HG02981 (cell line): Measurements from ENCODE around the gene CAMKMT.

Source experiments
- ATAC-seq: cut with Tn5 transposase; IDR thresholded peaks from one replicate; pipeline ENCODE4 v1.9.1; 2021; ENCODE audit warnings: mild to moderate bottlenecking, moderate library complexity; ENCODE audit not compliant: unreplicated experiment

CAMKMT gene

DNA sequence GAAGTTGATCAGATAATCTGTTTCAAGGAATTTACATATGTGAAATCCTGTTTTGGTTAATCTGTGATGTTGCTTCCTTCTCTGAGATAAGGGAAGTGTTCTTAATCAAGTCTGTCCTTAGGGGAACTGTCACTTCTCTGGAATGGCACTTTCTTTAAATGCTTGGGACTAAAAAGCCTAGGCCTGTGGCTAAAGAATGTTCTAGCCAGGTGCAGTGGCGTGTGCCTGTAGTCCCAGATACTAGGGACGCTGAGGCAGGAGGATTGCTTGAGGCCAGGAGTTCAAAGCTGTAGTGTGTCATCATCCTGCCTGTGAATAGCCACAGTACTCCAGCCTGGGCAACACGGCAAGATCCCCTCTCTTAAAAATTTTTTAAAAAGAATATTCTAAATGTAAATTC is 362.2 kb downstream of the CAMKMT start:
- ATAC-seq: no peak

GRCh38 chr2:44730593-44730992 is 368.8 kb downstream of the CAMKMT start:
- no peak for ATAC-seq

- peak; percentile 95 for ATAC-seq
Observed at GRCh38 chr2:44731505-44731904, 369.8 kb downstream of the CAMKMT start.

DNA sequence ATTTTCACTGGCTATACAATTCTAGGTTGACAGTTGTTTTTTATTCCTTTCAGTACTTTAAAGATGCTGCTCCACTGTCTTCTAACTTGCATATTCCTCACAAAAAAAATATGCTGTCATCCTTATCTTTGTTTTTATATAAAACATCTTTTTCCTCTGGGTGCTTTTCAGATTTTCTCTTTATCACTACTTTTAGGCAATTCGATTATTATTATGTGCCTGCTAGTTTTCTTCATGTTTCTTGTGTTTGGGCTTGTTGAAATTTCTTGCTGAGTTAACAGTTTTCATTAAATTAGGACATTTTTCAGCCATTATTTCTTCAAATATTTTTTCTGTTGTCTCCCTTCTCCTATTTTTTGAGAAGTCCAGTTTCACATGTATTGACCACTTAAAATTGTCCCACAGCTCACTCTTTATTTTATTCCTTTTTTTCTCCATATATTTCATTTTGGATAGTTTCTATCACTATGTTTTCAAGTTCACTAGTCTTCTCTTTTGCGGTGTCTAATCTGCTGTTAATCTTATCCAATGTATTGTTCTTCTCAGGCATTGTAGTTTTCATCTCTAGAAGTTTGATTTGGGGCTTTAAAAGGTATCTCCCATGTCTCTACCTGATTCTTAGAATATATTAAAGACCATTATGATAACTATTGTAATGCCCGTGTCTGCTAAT is 374.7 kb downstream of the CAMKMT start:
- no peak for ATAC-seq

DNA sequence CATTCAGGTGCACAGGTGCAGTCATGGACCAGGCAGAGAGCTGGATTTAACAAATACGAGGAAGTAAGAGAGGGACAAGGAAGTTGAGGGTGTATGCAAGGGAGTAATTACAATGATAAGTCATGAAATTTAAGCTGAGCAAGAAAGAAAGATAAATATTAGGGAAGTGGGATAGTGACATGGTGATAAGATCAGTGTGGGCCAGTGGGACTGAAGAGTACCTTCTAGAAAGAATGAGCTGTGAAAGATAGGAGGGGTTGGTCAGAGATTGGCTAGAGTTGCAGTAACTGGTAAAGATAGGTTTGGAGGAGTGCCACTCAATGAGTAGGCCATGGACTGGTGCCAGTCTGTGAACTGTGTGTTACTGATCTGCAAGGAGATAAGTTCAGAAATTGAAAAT is 378.9 kb downstream of the CAMKMT start:
- no peak for ATAC-seq

GRCh38 chr2:44741507-44741906 is 379.8 kb downstream of the CAMKMT start:
- ATAC-seq: no peak

DNA sequence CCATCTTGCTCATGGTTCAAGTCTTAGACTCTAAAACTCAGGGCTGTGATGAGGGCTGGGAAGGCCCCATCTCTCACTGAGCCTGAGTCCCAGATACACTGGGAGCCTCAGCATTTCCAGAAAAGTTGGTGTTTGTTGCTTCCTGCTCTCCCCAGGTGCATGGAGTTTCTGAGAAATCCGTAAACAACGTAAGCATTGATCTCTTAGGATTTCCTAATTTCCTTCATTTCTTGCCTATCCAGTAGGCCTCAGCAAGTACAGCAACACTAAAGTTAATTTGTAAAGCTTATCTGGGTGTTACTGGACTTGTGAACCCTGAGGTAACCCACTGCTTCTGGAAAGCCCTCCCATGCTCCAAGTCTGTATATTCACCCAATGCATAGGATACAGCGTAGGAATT is 380.3 kb downstream of the CAMKMT start:
- no peak for ATAC-seq

- no peak for ATAC-seq
Observed at GRCh38 chr2:44743473-44743872, 381.7 kb downstream of the CAMKMT start.

GRCh38 chr2:44744961-44745892 is 383.5 kb downstream of the CAMKMT start:
- no peak for ATAC-seq

DNA sequence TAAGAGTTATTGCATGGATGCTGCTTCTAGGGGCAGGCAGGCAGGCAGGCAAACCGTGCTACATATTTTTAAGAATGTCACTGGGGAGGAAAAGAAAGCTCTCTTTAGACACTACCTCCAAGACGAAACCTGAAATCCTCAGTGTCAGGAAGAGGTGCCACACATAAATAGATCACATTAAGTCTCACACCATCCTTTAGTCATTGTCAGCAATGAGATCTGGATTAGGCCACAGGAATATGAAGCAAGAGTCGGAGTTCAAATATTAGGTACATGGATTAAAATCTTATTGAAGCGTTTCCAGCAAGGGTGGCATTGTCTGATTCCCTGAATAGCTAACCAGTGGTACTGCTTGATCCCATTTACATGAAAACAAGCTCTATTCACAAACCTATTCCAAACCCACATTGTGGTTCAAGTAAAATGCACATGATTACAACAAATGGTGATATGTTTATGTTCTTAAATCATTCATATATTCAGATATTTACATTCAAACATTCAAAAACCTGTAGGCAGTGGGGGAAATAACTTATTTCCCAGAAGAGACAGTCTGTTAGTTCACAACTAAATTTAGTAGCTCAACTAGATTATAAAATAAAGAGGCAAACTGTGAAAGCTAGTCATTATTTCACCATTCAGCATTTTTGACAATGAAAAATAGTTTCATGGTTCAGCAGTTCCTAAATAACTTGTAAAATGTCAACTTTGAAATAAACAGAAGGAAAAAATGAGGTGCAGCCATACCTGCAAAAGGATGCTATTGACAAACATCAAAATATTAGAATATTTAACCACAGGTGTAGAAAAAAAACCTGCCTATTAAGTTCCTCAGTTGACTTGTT is 384.4 kb downstream of the CAMKMT start:
- ATAC-seq: no peak

GRCh38 chr2:44746856-44747615 is 385.3 kb downstream of the CAMKMT start:
- no peak for ATAC-seq

- ATAC-seq: no peak
Observed at GRCh38 chr2:44747794-44748193, 386.0 kb downstream of the CAMKMT start.

GRCh38 chr2:44751754-44752479 is 390.2 kb downstream of the CAMKMT start:
- ATAC-seq: no peak

GRCh38 chr2:44752761-44753160 is 391.0 kb downstream of the CAMKMT start:
- ATAC-seq: no peak

DNA sequence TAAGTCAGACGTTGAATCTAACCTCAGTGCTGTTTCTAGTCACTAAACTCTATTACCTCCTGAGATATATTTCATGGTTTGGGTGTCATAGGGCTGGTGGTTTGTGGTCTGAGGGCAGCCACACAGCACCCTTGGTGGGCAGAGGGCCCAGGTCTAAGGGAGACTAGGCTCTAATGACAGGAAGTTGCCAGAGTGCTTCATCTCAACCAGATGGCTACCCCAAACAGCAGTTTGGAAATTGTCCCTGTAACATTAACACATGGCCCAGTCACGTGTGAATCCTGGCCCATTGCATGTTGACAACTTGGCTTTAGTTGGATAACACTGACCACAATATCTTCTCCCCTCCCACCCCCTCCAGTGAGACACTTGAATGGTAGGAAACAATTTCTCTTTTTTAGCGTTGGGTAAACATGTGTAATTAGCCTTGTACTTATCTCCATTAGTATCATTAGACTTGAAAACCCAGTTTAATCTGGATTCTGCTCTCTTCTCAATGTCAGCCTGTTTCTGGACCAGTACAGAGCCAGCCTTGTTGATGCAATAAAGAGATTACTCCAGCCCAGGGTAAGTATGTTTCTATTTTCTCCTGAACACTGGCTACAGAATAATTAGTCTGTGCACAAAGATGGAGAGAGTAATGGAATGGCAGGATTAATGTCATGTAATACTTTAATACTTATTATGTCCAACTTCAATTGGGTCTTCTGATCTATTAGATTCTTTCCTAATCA is 392.0 kb downstream of the CAMKMT start:
- ATAC-seq: peak; percentile 97

GRCh38 chr2:44758591-44758990 is 396.8 kb downstream of the CAMKMT start:
- ATAC-seq: no peak

GRCh38 chr2:44759823-44760222 is 398.1 kb downstream of the CAMKMT start:
- no peak for ATAC-seq

DNA sequence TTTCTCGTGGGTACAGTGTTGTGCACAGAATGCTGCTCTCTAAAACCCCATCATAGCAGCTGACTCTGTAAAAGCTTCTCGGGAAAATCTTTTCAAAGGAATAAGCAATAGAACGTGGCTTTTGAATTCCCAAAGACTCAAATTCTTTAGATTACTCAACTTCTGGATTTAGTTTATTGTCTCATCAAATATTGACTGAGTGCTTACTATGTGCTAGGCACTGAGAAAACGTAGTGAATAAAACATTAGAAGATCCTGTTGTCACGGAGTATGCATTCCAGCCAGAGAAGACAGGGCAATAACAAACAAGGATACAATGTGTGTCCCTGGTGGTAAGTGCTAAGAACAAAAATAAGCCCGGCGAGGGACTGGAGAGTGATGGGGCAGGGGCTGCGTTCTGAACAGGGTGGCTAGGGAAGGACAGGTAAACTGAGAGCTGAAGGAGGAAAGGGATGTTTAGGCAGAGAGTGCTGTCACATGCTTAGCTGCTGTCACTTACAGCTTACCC is 401.6 kb downstream of the CAMKMT start:
- no peak for ATAC-seq

DNA sequence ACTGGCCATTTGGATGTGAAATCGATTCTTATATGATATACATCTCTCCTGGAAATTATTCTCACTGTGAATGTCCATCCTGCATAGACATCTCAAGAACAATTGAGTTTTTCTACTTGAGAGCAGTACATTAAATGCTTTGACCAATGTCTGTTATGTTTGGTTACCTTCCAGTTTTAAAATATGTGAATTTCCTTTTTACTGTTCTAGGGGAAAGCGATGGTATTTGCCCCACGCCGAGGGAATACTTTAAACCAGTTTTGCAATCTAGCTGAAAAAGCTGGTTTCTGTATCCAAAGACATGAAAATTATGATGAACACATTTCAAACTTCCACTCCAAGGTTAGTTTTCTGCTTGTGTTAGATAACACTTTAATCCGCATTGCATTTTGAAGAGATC is 404.5 kb downstream of the CAMKMT start:
- ATAC-seq: no peak
